Stimulated activated CD4-positive, alpha-beta T cell treated with anti-CD3 and anti-CD28 coated beads, TNF-alpha, amount 100 ng/mL, for 24 hours (primary cell): ENCODE results near the gene ACTN1.

Experiments used
- DNase-seq, 3 experiments: peaks; one replicate each; pipeline ENCODE4 v3.0.0-alpha.2; 2020; ENCODE audit warnings: low read depth in 3 of 3

The ACTN1 gene

DNA sequence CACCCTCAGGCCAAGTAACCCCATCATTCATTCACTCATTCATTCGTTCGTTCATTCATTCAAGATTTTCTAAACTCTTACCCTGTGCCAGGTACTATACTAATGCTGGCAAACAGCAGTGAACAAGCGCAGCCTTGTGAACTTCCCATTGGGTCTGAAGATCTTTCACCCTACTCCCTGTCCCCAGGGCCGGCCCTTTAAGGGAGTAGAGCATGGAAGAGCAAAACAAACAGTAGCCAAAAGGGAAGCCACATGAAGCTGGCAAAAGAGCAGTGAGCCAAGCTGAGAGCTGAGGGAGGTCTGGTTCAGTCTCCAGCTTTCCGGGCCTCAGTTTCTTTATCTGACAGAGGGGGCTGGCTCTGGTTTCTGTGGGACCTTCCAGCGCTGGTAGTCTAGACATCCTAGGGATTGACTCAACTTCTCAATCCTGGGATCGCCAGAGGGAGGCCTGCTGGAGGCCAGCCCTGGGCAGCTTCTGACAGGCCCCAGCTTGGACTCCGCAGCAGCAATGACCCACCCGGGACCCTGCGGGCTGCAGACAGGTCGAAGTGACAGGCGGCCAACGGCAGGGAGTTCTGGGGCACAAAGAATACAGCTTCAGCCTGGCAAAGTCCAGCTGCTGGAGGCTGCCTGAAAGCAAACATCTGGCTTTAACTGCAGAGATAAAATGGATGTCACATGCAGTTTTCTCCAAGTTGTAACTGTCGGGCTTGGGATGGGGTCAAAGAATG lies 27.1 kb downstream of the ACTN1 start:
- no peak for DNase-seq

DNA sequence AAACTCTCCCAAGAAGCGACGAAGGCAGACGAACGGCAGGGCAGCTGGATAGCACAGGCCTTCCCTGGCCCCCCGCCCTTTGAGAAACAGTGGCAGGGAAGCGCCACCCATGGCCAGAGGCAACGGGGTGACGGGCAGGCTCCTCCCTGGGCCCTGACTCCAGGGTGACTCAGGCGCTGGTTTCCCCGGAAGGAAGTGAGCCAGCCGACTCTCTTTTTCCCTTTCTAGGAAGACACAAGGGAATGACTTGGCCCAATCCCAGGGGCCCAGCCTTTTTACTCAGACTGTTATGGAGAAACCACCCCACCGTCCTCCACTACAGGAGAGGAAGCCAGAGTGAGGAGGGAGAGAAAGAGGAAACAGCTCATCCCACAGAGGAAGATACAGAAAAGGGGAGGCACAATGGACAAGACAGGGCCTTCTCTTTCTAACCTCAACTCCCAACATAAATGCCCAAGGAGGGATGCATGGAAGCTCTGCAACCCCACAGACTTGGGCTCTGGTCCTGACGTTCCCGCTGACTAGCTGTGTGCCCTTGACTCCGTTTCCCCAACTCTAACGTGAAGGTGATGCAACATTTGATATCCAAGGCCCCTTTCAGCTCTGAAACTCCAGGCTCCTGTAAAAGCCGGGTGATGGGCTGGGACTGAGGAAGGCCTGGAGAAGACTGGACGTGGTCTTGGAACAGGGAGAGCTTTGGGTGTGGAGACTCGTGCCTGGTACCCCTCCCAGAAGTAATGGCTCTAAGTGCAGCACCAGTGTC lies 27.9 kb downstream of the ACTN1 start:
- DNase-seq = no peak

DNA sequence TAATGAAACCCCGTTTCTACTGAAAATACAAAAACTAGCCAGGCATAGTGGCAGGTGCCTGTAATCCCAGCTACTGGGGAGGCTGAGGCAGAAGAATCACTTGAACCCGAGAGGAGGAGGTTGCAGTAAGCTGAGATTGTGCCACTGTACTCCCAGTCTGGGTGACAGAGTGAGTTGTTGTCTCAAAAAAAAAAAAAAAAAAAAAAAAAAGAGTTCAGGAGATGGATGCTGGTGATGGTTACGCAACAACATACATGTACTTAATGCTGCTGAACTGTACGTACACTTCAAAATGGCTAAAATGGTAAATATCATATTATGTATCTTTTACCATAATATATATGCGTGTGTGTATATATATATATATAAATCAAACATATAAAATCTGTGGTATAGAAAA lies 29.0 kb downstream of the ACTN1 start:
- DNase-seq = no peak

GRCh38 chr14:68949601-68949965 lies 29.5 kb downstream of the ACTN1 start:
- no peak for DNase-seq

DNA sequence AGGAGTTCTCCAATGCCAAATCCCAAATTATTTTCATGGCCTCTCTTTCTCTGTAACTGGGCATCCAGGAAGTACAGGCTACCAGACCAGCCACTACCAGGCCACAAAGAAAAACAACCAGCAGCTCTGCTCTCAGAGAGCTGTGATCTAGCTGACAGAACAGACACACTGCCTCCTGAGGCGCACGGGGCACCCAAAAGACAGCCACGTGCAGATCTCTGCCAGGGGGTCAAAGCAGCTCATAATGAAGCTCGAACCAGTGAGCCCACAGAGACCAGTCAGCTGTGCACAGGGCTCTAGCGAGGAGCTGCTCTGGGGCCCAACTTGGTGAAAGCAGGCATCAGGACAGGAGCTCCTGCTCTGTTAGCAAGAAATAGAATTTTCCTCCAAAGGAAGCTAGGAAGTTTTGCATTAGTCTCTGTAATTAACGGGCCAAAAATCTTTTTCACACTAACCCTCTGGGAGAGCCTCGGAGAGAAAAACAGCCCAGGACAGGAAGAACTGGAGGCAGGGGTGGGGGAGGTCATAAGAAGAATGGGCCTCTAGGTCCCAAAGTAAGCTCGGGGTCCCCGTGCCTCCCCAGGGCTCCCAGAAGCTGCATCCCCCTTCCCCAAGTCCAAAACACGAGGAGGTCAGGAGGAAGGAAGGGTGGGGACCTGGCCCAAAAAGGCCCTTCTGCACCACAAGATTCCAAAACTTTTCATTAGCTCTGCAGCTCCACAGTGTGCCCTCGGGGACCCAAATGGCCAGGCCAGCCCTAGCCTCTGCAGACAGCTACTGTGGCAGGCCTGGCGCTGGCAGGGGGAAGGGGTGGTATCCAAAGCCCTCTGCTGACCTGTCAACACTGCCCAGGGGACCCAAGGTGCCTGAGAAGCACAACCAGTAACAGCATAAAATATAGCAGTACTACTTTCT lies 30.2 kb downstream of the ACTN1 start:
- DNase-seq = no peak

DNA sequence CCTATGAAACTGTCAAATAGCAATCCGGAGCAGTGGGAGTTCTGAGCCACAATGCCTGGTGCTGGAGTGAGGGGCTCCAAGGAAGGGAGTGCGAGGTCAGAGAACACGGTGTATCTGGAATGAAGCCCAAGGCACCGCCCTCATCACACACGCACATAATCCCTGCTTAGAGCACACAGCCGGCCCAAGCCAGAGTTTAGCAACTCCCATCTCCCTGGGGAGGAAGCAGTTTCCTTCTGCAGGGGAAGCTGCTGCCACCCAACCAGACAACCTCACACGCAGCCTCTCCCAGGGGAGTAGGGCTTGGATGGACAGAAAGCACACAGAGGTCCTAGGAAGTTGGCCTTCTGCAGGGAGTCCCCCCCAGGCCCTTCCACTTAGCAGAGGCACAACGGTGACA lies 31.3 kb downstream of the ACTN1 start:
- DNase-seq = no peak

DNA sequence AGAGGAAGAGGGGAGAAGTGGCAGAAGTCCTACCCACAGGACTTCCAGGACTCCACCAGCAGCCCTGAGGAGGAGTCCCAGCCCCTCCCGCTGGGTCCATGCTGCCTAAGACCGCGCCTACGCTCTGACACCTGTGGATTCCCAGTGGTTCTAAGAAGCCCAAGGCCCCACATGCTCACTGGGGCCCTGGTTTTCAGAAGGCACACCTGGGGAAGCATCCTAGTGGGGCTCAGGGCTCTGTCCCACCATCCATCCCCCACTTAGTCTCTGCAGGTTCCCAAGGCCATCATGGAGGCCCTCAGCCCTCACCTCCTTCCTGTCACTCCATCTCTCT lies 32.6 kb downstream of the ACTN1 start:
- no peak for DNase-seq

DNA sequence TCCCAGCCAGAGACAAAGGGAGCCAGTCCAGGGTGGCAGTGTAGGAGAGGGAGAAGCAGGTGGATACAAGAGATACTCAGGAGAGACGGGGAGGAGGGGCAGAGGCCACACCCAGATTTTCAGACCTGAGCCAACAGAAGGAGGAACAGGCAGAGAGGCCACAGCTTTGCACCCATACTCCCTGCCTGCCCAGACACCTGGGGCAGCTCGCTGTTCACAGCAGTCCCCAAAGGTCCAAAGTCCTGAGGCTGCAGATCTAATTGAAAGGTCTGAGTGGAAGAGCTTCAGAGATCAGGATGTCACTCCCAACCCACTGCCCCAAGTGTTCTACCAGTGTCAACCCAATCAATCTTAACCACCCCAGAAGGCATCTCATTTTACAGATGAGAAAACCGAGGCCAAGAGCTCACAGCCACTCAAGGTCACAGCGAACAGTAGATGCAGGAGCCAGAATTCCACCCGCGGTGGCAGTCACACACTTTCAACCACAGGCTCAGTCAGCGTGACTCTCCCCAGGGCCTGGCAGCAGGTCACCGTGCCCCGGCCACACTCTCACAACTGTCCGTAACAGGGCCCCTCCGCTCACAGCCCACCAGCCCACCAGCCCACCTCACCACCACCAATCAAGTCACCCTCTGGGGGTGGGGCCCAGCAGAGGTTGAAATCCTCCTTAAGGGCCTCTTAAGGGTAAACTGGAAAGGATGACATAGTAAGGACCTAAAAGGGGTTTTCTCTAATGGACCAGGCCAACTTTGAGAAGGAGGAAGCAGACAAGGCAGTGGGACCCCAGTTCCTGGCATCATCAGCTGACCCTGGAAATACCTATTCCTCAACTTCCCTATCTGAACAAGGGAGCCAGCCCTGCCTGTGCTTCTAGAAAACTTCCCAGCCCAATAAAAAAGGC lies 33.3 kb downstream of the ACTN1 start:
- no peak for DNase-seq

DNA sequence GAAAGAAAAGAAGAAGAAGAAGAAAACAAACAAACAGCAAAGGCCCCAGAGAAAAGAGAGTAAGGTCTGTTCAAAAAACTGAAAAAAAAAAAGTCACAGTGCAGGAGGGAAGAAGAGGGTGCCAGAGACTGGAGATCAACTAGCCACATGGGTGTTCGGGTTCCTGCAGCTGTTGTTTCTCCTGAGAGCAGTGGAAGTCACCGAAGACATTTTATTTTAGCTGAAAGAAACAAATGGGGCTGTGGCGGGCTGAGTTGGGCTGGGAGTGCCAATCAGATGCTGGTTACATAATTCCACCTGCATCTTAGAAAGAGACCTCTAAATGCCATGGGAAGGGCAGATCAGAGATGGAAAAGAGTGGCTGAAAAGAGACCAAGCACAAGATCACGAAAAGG lies 33.9 kb downstream of the ACTN1 start:
- no peak for DNase-seq

GRCh38 chr14:68944162-68944561 lies 34.9 kb downstream of the ACTN1 start:
- DNase-seq = no peak

- DNase-seq = no peak
Observed at GRCh38 chr14:68943107-68943506, 36.0 kb downstream of the ACTN1 start.

GRCh38 chr14:68942296-68943035 lies 36.6 kb downstream of the ACTN1 start:
- no peak for DNase-seq

DNA sequence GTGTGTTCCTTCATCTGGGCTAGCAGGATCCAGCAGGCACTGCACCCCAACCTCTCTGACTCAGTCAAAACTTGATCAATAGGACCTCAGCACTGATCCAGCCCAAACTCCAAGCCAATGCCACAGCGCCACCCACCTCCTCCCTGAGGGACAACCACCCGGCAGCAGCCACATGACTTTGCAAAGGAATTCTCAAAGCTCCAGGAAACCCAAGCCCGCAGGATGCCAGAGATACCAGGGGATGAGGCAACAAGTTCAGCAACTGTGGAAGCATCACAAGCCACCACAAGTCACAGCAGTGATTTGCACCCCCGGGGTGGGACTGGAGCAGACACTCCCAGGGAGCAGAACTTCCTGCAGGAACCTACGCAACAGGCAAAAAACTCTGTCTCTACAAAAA lies 37.3 kb downstream of the ACTN1 start:
- no peak for DNase-seq

DNA sequence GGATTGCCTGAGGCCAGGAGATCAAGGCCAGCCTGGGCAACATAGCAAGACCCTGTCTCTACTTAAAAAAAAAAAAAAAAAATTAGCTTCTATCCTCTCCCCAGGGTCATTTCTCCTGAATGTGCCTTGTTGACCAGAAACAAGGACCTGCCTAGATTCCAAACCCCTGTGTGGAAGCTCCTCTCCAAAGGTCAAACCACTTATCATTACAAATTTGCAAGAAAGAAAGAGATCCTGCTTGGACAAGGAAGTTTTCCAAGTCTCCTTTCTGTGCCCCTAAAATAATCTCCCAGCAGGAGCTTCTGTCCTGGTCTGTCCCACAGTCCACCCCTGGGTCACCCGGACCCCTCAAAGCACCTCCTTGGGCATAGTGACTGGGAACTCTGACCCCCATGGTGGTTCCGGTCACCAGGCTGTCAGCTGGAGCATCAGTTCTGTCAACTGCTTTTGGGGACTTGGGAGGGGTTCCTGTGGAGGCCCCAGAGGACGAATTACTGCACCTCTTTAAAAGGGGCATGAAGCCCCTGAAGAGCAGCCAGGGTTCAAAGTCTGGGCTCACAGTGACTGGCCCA lies 38.4 kb downstream of the ACTN1 start:
- no peak for DNase-seq

DNA sequence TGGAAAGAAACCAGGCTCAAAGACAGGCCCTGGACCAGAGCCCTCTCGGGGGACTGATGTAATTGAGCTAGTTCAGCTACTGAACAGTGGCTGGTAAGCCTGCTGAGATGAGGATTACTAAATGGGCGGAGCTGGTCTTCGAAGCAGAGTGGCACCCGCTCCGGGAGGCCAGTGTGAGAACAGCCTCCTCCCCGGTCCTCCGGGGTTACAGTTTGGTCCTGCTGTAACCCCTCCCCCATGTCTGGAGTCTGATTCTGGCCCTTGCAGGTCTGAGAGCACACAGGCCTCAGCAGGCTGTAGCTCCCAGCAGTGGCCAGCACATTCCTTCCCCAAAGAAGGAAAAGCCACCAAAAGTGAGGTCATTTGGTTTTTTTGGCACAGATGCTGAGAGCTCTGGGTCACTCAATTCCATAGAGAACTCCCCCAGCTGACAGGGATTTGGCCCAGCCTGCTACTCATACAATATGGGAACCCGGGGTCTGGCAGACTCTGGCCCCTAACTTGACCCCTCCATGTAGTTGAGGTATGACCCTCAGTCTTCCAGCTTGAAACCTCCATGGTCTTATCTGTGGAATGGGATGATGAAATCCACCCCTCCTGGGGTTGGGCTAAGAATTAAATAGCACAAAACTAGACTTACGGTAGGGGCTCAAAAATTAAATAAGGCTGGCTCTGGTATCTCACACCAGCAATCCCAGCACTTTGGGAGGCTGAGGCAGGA lies 39.0 kb downstream of the ACTN1 start:
- no peak for DNase-seq

DNA sequence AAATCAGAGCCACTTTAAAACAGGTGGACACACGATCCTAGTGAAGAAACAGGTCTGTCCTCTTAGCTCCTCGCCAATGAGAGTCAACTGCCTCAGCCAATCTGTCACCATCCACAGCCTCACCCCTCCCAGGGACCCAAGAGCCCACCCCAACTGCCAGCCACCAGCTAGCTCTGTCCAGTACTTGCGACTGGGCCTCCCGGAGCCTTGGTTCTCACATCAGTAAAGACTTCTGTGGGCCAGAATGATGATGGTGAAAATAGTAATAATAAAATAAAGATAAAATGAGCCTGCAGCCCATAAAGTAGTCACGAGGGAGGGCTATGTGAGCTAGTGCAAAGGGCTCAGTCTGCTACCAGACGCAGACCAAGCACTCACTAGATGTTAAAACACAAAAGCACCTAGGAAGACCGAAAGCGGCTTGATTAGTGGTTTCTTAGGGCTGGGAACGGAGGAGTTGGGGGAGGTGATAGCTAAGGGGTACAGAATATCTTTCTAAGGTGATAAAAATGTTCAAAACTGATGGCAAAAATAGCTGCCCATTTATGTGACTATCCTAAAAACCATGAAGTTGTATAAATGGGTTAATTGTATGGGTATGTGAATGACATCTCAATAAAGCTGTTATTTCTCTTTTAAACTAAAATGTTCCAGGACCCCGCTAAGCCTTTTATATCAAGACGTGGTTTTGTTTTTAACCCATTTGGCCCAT lies 39.8 kb downstream of the ACTN1 start:
- DNase-seq = no peak

DNA sequence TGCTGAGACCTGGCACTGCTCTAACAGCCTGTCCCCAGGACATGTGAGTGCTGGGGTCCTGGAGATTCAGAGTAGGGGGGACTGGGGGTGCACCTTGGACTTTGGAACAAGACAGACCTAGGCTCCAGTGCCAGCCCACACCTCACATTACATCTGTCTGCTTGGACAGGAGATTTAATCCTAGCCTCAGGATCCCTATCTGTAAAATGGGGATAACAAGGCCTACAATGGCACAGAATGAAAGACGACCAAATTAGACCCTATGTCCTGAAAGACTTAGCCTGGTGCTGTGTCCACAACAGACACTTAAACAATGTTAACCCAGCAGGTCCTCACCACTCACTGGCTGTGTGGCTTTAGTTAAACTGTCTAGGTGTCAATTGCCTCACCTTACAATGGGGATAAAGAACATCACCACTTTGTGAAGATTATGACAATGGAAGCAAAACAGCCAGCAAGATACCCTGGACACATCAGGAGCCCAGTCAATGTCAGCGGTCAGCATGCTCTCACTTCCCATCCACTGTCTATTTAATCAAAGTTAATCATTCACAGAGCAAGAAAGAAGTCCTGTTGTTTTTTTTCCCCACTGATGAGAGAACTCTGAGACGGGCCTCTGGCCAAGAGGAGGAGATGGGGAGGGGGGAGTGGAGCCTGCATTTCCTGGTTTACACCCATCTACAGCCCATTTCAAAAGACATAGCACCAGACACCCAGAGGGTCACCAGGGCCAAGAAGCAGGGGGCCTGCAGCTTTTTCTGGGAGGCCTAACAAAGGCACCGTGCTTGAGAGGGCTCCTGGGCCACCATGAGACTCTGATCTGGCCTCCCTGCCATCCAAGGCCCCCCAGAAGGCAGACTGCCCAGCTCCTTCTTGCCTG lies 40.6 kb downstream of the ACTN1 start:
- DNase-seq = no peak
